Measurements from ENCODE around the gene SLC6A18.

DNA sequence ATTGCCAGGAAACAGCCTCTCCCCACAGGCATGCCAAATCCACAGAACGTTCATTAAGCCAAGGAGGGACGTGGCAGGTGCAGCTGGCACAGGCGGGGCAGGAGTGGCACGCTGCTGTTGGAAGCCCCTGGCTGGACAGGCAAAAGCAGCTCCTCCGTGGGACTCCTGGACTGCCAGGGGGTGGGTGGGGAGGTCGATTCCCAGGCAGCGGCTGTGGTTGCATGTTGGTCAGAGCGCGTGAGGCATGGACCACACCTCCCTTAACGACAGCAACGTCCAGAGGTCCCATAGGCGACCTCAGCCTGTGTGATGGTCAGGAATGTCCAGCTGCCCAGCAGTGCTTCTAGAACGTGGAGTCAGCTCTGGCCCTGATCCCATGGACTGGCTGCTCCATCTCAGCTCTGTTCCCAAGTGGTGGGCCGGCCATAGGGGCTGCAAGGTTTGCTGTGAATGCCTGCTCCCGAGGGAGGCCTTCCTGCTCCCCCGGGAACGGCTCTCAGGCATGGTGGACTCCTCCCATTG is 16.9 kb upstream of the SLC6A18 start:
- TF ChIP-seq, protein P1, sequence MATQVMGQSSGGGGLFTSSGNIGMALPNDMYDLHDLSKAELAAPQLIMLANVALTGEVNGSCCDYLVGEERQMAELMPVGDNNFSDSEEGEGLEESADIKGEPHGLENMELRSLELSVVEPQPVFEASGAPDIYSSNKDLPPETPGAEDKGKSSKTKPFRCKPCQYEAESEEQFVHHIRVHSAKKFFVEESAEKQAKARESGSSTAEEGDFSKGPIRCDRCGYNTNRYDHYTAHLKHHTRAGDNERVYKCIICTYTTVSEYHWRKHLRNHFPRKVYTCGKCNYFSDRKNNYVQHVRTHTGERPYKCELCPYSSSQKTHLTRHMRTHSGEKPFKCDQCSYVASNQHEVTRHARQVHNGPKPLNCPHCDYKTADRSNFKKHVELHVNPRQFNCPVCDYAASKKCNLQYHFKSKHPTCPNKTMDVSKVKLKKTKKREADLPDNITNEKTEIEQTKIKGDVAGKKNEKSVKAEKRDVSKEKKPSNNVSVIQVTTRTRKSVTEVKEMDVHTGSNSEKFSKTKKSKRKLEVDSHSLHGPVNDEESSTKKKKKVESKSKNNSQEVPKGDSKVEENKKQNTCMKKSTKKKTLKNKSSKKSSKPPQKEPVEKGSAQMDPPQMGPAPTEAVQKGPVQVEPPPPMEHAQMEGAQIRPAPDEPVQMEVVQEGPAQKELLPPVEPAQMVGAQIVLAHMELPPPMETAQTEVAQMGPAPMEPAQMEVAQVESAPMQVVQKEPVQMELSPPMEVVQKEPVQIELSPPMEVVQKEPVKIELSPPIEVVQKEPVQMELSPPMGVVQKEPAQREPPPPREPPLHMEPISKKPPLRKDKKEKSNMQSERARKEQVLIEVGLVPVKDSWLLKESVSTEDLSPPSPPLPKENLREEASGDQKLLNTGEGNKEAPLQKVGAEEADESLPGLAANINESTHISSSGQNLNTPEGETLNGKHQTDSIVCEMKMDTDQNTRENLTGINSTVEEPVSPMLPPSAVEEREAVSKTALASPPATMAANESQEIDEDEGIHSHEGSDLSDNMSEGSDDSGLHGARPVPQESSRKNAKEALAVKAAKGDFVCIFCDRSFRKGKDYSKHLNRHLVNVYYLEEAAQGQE (IDR thresholded peaks at IDR 0.05; ENCODE audit: insufficient read depth in 1 of 2, low read depth in 2 of 2, low read length in 2 of 2) = no peak
- TF ChIP-seq POLR2AphosphoS5 (IDR thresholded peaks at IDR 0.05; ENCODE audit: low read depth, low read length) (no peak), TAF1 (IDR thresholded peaks at IDR 0.05; ENCODE audit: borderline replicate concordance, insufficient read depth, low read length) (no peak), FOXP2 (optimal IDR thresholded peaks at IDR 0.05; ENCODE audit: borderline replicate concordance, extremely low read depth, extremely low read length, insufficient read depth) (no peak), SIN3A (IDR thresholded peaks at IDR 0.05; ENCODE audit: borderline replicate concordance, insufficient read depth, low read length) (no peak)

All from PFSK-1 (cell line).